ENCODE results near the gene PRR5. TPM values are rescaled to one million over a fixed set of nuclear protein-coding genes. Genes with fewer than 3 reads are reported as not detected.
A peak's percentile ranks its signal among the peaks of the same experiment; 100 is the strongest.

PRR5 gene
- total and polyA plus RNA-seq, 2 experiments from 2014 or later, result 15.3 to 31.4 TPM

DNA sequence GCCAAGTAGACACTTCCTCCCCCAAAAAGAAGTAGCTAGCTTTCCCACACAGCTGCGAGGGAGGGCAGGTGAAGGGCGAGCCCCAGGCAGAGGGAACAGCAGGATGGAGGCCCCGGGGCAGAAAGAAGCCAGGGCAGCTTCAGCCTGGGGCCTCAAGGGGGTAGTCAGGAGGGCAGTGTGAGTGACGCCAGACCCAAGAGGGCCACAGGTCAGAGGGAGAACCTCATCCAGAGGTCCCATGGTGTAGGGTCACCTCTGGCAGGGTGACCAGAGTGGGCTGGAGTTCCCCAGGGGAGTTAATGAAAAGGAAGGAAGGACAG is 9.2 kb downstream of the PRR5 start (continued):
- TF ChIP-seq, protein P1, sequence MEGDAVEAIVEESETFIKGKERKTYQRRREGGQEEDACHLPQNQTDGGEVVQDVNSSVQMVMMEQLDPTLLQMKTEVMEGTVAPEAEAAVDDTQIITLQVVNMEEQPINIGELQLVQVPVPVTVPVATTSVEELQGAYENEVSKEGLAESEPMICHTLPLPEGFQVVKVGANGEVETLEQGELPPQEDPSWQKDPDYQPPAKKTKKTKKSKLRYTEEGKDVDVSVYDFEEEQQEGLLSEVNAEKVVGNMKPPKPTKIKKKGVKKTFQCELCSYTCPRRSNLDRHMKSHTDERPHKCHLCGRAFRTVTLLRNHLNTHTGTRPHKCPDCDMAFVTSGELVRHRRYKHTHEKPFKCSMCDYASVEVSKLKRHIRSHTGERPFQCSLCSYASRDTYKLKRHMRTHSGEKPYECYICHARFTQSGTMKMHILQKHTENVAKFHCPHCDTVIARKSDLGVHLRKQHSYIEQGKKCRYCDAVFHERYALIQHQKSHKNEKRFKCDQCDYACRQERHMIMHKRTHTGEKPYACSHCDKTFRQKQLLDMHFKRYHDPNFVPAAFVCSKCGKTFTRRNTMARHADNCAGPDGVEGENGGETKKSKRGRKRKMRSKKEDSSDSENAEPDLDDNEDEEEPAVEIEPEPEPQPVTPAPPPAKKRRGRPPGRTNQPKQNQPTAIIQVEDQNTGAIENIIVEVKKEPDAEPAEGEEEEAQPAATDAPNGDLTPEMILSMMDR (conservative IDR thresholded peaks at IDR 0.05; ENCODE audit: low read depth in 2 of 2), result no peak
- TF ChIP-seq ZNF331 (CRISPR knock-in tag; IDR thresholded peaks at IDR 0.05; ENCODE audit: low read depth) (no peak), NANOG (IDR thresholded peaks at IDR 0.05; ENCODE audit: borderline replicate concordance) (no peak)

- Mint-ChIP-seq H3K27me3 (ENCODE audit: insufficient read depth, low read depth, poor library complexity) (peaks cover 5% of the 10 kb centered on the region), H3K27ac (no peak overlapping the region), H3K9me3 (no peaks in the 10 kb centered on the region), H3K4me1 (peaks cover 6% of the 10 kb centered on the region; the same call in 1 of the 3 replicates), H3K4me3 (no peak overlapping the region), H3K36me3 (ENCODE audit: low read depth) (no peaks in the 10 kb centered on the region)
- H3K79me2 ChIP-seq (replicated peaks; ENCODE audit: insufficient read depth), result peaks cover 4% of the 10 kb centered on the region; the same call in 1 of the 2 replicates
- H3K27me3 ChIP-seq (ENCODE audit: insufficient read depth), result no peaks in the 10 kb centered on the region
- ATAC-seq (no peak; the same call in 2 of the 3 replicates), DNase-seq (ENCODE audit: low spot score) (no peak)
- H3F3A ChIP-seq (replicated peaks; ENCODE audit: low read depth), result no peaks in the 10 kb centered on the region
- TF ChIP-seq STAT1 (IDR thresholded peaks at IDR 0.05; ENCODE audit: unreplicated experiment), result no peak
- TF ChIP-seq, protein P1 (conservative IDR thresholded peaks at IDR 0.05; ENCODE audit: low read depth in 2 of 2), result peak in 1 of 2 experiments; percentile 34; a peak in 2 of 4 replicates
- no peak for TF ChIP-seq NANOG (IDR thresholded peaks at IDR 0.05; ENCODE audit: borderline replicate concordance)
- TF ChIP-seq JUNB (IDR thresholded peaks at IDR 0.05; ENCODE audit: unreplicated experiment), result no peak
- H3K9me2 ChIP-seq (ENCODE audit: insufficient read depth), result no peaks in the 10 kb centered on the region
- no peaks in the 10 kb centered on the region for H3K4me1 ChIP-seq (ENCODE audit: insufficient read depth)
- no peak overlapping the region for H2AFZ ChIP-seq
- H3K27ac ChIP-seq (ENCODE audit: low read depth), result no peak overlapping the region
- H3K36me3 ChIP-seq (ENCODE audit: insufficient read depth), result no peaks in the 10 kb centered on the region
- no peak overlapping the region for H3K4me3 ChIP-seq
- H3K4me2 ChIP-seq, result no peak overlapping the region
- no peaks in the 10 kb centered on the region for H4K20me1 ChIP-seq (replicated peaks; ENCODE audit: insufficient read depth)
Measured at GRCh38 chr22:44711690-44712555, 9.9 kb downstream of the PRR5 start.

- Histone ChIP-seq H3K27me3 (ENCODE audit: insufficient read depth) (no peaks in the 10 kb centered on the region), H3F3A (replicated peaks; ENCODE audit: low read depth) (no peaks in the 10 kb centered on the region), H3K27ac (ENCODE audit: low read depth) (no peak overlapping the region), H3K4me3 (no peak overlapping the region), H4K20me1 (replicated peaks; ENCODE audit: insufficient read depth) (no peaks in the 10 kb centered on the region), H3K36me3 (ENCODE audit: insufficient read depth) (no peaks in the 10 kb centered on the region), H3K79me2 (replicated peaks; ENCODE audit: insufficient read depth) (peaks cover 4% of the 10 kb centered on the region; the same call in 1 of the 2 replicates), H3K4me1 (ENCODE audit: insufficient read depth) (no peaks in the 10 kb centered on the region), H2AFZ (no peak overlapping the region), H3K9me2 (ENCODE audit: insufficient read depth) (no peaks in the 10 kb centered on the region), H3K4me2 (no peak overlapping the region)
- H3K27ac Mint-ChIP-seq, result no peak overlapping the region
- DNase-seq (ENCODE audit: low spot score), result no peak
- no peak for ATAC-seq
- TF ChIP-seq, protein P1 (conservative IDR thresholded peaks at IDR 0.05; ENCODE audit: low read depth in 2 of 2), result no peak
- H3K36me3 Mint-ChIP-seq (ENCODE audit: low read depth), result no peaks in the 10 kb centered on the region
- peaks cover 6% of the 10 kb centered on the region for H3K27me3 Mint-ChIP-seq (ENCODE audit: insufficient read depth, low read depth, poor library complexity)
- no peaks in the 10 kb centered on the region for H3K9me3 Mint-ChIP-seq
- peaks cover 6% of the 10 kb centered on the region; the same call in 1 of the 3 replicates for H3K4me1 Mint-ChIP-seq
- H3K4me3 Mint-ChIP-seq, result no peak overlapping the region
Measured at GRCh38 chr22:44712962-44713361, 11.0 kb downstream of the PRR5 start.

All from GM23338 (cell line).